Activated CD4-positive, alpha-beta T cell treated with anti-CD3 and anti-CD28 coated beads, Interleukin-10, Interleukin-2, amounts not matched to agents 100 ng/mL and 50 ng/mL, durations not matched to agents 16 hours and 8 hours (primary cell): Measurements from ENCODE around the gene TMEM167A.

Source experiments
- DNase-seq: peaks from one replicate; pipeline ENCODE4 v3.0.0-alpha.2; 2020

TMEM167A gene

DNA sequence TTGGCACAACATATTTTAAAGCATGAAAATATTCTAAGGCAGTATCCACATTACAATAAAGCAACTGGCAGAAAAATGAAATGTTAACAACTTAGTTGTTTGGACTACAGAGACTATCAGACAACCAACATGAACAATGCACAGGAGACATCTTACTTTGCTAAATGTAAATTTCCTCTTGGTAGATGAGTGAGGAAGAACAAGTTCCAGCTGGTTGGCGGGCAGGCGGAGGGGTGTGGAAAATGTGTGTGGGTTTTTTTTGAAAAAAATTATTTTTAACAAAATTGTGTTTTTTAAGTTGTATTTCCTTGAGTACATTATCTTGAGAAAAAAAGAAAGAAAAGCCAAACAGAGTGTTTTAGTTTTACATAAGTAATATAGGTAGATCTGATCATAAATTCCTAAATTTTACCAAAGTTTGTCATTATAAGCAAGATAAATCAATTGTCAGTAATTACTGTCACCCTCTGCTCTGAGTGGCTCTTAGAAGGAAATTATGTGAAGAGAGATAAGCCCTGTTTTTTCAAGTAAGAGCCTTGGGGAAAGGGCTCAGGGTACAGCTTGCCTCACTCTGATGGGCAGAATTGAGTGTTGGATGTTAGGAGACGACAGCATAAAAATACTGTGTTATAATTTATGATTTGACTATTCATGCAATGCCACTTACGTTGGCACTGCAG is 42.5 kb downstream of the TMEM167A start:
- no peak for DNase-seq

DNA sequence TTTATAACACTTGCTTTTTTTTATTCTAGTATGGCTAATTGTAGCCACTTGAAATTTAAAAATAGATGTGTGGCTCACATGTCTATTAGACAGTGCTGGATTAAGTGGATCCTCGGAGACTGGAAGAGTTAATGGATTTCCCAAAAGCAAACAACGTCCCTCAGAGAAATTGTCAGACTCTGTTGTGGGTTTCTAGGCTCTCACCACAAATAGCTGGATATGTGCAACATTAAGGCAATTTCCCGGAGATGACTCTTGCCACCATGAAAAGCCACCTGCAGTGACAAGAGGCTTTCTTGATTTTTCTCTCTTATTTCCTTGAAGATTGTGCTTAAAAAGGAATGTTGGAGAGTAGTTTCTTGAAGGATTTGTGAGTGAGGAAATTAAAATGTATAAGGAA is 43.2 kb downstream of the TMEM167A start:
- no peak for DNase-seq

DNA sequence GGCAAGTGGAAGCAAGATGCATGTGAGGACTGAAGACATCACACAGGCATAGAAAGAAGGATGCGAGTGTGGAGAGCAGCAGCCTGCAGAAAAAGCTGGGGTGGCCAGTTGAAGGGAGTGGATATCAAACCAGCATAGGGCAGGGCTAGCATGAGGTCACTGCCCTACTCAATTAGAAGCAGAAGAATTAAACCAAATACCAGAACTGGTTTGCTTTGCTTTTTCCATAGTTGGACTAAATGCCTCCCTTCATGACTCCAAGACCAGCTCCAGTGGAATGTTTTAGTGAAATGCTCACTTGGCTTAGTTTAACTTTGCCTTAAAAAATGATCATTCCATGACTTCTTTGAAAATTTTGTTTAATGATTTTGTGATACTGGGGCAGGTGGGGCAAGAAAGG is 45.8 kb downstream of the TMEM167A start:
- no peak for DNase-seq

DNA sequence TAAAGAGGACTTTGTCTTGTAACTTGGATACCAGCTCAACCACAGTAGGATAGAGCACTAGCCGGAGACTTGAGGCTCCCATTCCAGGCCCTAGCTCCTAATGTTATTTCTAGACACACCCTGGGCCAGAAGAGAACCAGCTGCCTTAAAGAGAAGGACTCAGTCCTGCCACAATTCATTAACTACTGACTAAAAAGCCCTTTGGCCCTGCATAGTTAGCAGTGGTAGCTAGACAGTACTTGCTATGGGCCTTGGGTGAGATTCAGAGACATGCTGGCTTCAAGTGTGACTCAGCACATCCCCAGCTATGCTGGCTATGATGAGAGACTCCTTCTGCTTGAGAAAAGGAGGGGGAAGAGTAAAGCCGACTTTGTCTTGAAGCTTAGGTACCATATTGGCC is 47.3 kb downstream of the TMEM167A start:
- no peak for DNase-seq

DNA sequence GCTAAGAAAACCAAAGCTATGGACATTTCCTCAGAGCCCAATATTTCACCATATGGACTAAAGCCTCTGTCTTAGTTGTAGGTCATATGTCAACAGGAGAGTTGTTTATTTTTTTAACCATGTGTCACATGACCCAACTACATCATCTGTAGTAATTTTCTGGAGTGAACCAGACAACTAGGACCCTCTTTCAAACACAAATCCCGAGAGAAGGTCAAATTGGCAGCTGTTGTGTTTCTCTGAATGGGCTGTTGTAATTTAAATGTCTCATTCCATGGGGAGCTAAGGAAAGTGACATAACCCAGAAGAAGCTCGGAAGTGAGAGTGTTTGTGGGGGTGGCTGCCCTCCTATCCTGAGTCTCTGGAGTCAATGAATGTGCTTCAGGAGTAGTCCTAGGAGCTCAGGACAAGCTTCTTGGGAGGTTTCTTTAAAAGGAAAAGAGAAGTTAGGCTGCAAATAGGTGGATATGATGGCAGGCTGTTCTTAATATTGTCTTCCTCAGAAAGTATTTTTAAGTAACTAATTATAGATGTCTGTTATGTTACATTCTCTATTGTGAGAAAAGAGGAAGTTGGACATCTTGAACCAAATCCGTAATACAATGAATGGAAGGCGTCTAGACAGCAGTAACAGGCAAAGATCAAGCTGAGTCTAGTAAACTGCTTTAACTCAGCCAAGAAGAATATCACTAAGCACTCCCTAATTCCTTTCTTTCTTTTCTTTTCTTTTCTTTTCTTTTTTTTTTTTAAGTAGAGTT is 50.1 kb downstream of the TMEM167A start:
- no peak for DNase-seq

DNA sequence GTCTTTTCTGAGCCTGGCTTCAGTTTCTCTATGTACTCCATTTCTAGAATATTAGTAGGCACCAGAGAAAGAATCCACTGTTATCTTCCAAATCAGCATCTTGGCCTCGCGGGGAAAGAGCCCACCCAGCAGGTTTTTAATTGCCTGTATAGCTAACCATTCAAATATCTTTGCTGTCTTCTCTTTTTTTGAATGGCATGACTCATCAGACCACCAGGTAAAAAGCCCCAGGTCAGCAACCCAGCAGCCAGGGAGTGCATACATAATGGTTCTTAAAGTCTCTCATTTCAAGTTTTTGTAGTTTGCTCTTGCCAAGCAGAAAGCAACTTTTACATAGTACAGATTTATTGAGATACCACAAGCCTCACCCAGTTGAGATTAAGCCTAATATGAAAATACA is 50.7 kb downstream of the TMEM167A start:
- DNase-seq, result no peak

DNA sequence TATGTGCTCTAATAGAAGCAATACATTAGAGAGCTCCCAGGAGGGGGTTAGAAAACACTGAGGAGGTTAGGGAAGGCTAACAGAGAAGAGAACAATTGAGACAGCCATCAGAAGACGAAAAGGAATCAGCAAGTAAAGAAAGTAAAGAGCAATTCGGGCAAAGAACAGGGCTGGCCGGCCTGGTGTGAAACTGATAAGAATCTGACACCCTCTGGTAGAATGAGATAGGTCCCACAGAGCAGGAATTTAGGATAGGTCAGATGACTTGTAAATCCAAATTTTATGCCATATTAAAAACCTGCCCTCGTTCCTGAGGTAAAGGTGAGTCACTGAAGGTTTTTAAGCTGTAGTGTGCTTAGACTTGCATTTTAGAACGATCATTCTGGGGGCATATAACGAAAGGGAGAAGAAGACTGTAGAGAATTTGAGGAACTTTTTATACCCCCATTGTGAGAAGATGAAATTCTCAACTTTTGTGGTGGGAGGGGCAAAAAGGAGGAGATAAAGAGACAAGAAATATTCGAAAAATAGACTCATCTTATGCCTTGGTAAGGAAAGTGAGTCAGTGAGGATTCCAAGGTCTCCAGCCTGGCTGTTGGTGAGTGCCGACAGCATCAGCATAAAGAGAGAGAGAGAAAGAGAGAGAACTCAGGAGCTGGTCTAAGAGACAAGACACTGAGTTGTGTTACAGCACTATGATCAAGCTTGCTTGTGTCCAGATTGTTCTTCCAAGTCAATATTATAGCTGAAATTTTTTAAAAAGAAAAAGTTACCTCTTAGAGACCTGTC is 51.3 kb downstream of the TMEM167A start:
- DNase-seq, result no peak

DNA sequence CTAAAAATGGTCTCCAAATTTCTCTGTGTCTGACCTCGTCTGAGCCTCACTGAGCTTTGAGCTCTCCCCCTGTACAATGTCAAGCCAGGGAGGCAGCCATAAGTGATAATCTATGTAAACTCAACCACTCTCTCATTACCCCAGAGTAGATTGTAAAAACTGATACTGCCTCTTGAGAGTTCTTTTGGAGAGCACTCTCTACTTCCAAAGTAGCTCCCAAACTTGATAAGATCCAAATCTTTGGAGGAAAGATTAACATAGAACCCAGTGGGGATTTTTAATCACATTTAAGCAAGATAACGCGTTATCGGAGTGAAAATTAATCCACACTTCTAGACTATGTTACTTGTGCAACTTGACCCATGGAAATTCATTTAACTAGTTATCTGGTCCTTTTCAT is 54.9 kb downstream of the TMEM167A start:
- DNase-seq, result no peak

DNA sequence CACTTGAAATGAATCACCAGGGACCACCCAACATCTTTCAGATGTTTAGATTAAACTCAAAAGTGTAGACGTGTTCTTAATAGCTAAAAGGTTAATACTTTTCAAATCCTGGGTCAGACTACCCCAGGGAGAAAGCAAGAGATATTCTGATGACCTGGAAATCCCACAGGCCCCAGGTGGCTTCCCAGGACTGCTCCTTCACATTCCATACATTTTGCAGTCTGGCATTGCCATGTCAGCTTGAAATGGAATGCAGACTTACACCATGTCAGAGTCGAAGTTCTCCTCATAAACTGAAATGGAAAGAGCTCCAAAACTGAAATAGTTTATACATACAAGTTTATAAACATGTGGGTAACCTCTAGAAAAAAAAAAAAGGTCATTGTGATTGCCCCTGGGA is 61.5 kb downstream of the TMEM167A start:
- no peak for DNase-seq

DNA sequence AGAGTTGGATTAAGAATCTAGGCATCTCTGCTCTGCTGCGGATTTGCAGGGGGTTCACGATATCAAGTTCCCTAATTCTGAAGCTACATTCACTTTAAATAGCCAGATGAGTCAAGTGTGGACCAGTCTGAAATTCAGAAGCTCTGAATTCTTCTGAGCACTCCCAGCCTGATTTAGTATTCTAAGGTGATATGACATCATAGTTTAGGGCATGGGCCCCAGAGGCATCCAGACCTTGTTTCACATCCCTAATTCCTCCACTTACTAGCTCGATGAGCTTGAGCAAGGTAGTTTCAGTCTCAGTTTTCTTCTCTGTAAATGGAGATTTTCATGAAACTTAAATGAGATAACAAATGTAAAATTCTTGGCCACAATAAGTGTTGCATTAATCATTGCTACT is 65.2 kb downstream of the TMEM167A start:
- DNase-seq, result no peak

DNA sequence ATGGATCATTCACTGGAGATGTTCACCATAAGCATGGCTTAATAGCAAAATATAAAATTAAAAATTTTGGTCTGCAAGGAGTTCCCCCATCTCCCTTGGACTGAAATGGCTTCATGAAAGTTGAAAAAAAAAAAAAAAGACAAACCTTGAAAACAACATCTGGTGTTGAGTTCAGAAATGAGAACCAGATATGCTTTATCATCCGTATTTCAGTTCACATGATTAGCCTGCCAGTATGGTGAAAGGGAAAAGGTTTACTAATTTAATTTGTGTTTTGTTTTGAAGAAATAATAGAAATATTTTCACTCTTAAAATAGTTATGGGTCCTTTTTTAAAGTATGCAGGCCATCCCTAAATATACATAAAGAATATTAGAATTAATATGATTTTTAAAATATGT is 67.8 kb downstream of the TMEM167A start:
- no peak for DNase-seq

DNA sequence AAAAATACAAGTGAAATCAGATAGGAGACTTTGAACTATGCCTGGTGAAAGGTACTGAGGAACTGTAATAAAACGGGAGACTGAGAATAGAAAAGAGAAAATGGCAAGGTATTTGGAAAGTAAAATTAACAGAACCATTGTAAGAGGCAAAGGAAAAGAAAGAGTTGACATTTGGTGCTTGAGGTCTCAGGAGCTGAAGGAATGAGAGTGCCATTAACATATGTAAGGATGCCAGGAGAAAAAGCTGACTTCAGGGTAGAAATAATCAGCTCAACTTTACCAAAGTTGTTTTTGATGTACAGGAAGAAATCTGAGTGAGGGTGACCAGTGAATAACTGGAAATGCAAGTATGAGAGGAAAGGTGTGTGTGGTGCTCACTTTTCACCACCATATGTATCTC is 69.4 kb downstream of the TMEM167A start:
- no peak for DNase-seq

DNA sequence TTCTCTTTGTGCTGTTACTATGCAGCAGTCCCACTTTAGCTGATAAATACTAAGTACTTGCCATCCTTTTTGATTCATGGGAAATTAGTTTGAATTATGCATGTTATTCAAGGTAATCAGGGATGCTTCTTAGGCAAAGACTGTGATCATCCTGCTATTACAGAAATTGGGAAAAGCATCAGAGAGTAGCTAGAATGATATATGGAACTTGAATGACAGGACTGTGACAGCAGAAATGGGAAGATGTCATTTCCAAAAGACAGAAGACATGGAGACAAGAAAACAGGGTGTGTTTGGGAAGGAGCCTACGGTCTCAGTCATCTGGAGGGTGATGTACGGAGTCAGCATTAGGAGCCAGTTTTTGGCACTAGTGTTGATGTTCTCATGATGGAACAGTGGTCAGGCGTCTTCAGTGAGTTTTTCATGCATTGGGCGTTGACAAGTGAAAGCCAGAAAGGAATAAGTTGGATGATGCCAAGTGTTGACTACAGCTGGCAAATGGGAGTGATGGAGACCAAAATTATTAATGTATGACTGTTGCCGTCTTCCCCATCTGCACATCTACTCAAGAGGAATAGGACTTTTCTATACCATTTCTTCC is 70.4 kb downstream of the TMEM167A start:
- no peak for DNase-seq

DNA sequence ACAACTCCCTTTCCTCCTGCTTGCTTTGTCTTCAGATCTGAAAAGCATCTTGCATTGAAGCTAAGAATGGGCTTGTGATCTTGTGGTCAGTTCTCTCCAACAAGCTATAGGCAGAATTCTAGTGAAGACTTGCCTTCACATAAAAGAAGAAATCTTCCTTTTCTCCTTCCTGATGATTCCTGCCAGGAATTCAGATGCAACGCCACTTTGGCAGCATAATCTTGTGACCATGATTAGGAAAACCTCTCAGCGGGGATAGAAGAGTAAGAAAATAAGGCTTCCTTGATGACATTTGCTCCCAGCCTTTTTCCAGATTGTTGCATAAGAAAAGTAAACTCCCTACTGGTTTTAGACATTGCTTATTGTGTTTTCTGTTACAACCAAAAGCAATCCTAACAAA is 73.4 kb downstream of the TMEM167A start:
- DNase-seq, result no peak
